Measurements from ENCODE around the gene SCYL3.
A peak's percentile ranks its signal among the peaks of the same experiment; 100 is the strongest.

The SCYL3 gene

GRCh38 chr1:169904834-169905233 lies 11.1 kb upstream of the SCYL3 start:
- H3K9me3 ChIP-seq (replicated peaks; ENCODE audit: insufficient read depth, low read length), result no peaks in the 10 kb centered on the region

DNA sequence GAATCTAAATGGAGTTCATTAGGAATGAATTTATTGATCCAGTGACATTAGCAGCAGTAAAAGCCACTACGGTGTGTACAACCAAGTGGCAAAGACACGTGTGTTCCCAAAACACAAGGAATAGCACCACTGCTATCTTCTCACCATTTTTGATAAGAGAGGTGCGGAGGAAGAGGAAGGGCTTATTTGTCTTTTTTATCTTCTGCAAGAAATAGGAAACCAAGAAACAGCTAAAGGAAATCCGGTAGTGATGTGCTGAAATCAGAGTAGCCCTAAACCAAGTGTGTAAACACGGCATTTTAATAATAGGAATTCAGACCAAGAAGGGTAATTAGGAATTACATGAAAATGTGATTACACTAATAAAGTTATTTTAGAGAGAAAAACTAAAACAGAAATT lies 9.1 kb upstream of the SCYL3 start:
- Histone ChIP-seq H3K9me2 (replicated peaks; ENCODE audit: insufficient read depth, low read length) (no peaks in the 10 kb centered on the region), H4K20me1 (ENCODE audit: insufficient read depth, low read length) (no peaks in the 10 kb centered on the region), H3K36me3 (replicated peaks; ENCODE audit: insufficient read depth, low read length) (no peaks in the 10 kb centered on the region), H3F3A (ENCODE audit: insufficient read depth, low read length) (peaks cover 4% of the 10 kb centered on the region; the same call in 1 of the 2 replicates), H3K9ac (ENCODE audit: low read length) (no peak overlapping the region), H3K4me2 (ENCODE audit: low read depth, low read length) (no peak overlapping the region), H3K79me2 (ENCODE audit: low read length) (no peaks in the 10 kb centered on the region), H2AFZ (ENCODE audit: low read length) (no peak overlapping the region), H3K27ac (ENCODE audit: low read length) (no peak overlapping the region), H3K4me3 (ENCODE audit: low read length) (no peak overlapping the region), H3K9me3 (replicated peaks; ENCODE audit: insufficient read depth, low read length) (no peaks in the 10 kb centered on the region), H3K27me3 (replicated peaks; ENCODE audit: insufficient read depth, low read length) (no peaks in the 10 kb centered on the region), H3K4me1 (ENCODE audit: low read length) (peaks cover 28% of the 10 kb centered on the region)
- DNase-seq, result no peak
- TF ChIP-seq CTCF (IDR thresholded peaks at IDR 0.05; ENCODE audit: low read length) (no peak), EZH2 (optimal IDR thresholded peaks at IDR 0.05; ENCODE audit: low read depth, low read length) (no peak), EZH2phosphoT487 (IDR thresholded peaks at IDR 0.05; ENCODE audit: low read length) (no peak)

More at GRCh38 chr1:169904834-169905233, 11.1 kb upstream of the SCYL3 start:
- no peaks in the 10 kb centered on the region for H3K9me2 ChIP-seq (replicated peaks; ENCODE audit: insufficient read depth, low read length)
- peak overlapping the region; percentile 33; the same call in 1 of the 2 replicates for H3K27ac ChIP-seq (ENCODE audit: low read length)
- peaks cover 47% of the 10 kb centered on the region for H3K4me1 ChIP-seq (ENCODE audit: low read length)
- peaks cover 23% of the 10 kb centered on the region for H3F3A ChIP-seq (ENCODE audit: insufficient read depth, low read length)
- H3K4me2 ChIP-seq (ENCODE audit: low read depth, low read length), result peak overlapping the region; percentile 26; the same call in 1 of the 2 replicates
- TF ChIP-seq EZH2 (optimal IDR thresholded peaks at IDR 0.05; ENCODE audit: low read depth, low read length) (no peak), CTCF (IDR thresholded peaks at IDR 0.05; ENCODE audit: low read length) (no peak), EZH2phosphoT487 (IDR thresholded peaks at IDR 0.05; ENCODE audit: low read length) (no peak)
- no peaks in the 10 kb centered on the region for H3K27me3 ChIP-seq (replicated peaks; ENCODE audit: insufficient read depth, low read length)
- H2AFZ ChIP-seq (ENCODE audit: low read length), result peak overlapping the region; percentile 14; the same call in 1 of the 2 replicates
- H3K79me2 ChIP-seq (ENCODE audit: low read length), result no peaks in the 10 kb centered on the region
- no peak overlapping the region for H3K4me3 ChIP-seq (ENCODE audit: low read length)
- no peaks in the 10 kb centered on the region for H3K36me3 ChIP-seq (replicated peaks; ENCODE audit: insufficient read depth, low read length)
- DNase-seq, result peak; percentile 56
- H3K9ac ChIP-seq (ENCODE audit: low read length), result no peak overlapping the region
- H4K20me1 ChIP-seq (ENCODE audit: insufficient read depth, low read length), result no peaks in the 10 kb centered on the region

DNA sequence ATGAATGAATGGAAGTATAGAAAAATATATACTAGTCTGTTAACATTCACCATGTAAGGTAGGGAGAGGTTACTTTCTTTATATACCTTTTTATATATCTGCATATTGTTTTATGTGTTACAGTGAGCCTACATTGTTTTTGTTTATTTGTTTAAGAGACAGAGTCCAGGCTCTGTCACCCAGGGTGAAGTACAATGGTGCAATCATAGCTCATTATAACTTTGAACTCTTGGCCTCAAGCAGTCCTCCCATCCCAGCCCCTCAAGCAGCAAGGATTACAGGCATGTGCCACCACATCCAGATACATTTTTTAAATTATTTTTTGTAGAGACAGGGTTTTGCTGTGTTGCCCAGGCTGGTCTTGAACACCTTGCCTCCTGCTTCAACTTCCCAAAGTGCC lies 7.4 kb upstream of the SCYL3 start:
- no peaks in the 10 kb centered on the region for H3K79me2 ChIP-seq (ENCODE audit: low read length)
- no peaks in the 10 kb centered on the region for H3K9me3 ChIP-seq (replicated peaks; ENCODE audit: insufficient read depth, low read length)
- H3K27me3 ChIP-seq (replicated peaks; ENCODE audit: insufficient read depth, low read length), result no peaks in the 10 kb centered on the region
- H3K4me3 ChIP-seq (ENCODE audit: low read length), result no peak overlapping the region
- no peak overlapping the region for H3K9ac ChIP-seq (ENCODE audit: low read length)
- peaks cover 4% of the 10 kb centered on the region; the same call in 1 of the 2 replicates for H3F3A ChIP-seq (ENCODE audit: insufficient read depth, low read length)
- H3K4me2 ChIP-seq (ENCODE audit: low read depth, low read length), result no peak overlapping the region
- no peaks in the 10 kb centered on the region for H3K9me2 ChIP-seq (replicated peaks; ENCODE audit: insufficient read depth, low read length)
- TF ChIP-seq EZH2 (optimal IDR thresholded peaks at IDR 0.05; ENCODE audit: low read depth, low read length), result no peak
- no peak for TF ChIP-seq EZH2phosphoT487 (IDR thresholded peaks at IDR 0.05; ENCODE audit: low read length)
- no peak for TF ChIP-seq CTCF (IDR thresholded peaks at IDR 0.05; ENCODE audit: low read length)
- H3K4me1 ChIP-seq (ENCODE audit: low read length), result peaks cover 20% of the 10 kb centered on the region
- H2AFZ ChIP-seq (ENCODE audit: low read length), result no peak overlapping the region
- DNase-seq, result no peak
- H3K36me3 ChIP-seq (replicated peaks; ENCODE audit: insufficient read depth, low read length), result no peaks in the 10 kb centered on the region
- no peaks in the 10 kb centered on the region for H4K20me1 ChIP-seq (ENCODE audit: insufficient read depth, low read length)
- no peak overlapping the region for H3K27ac ChIP-seq (ENCODE audit: low read length)
